ENCODE measurements around the gene TEAD1. TPM values are rescaled to one million over a fixed set of nuclear protein-coding genes. Genes with fewer than 3 reads are reported as not detected.

The TEAD1 gene
- total and polyA plus RNA-seq, 9 of the 15 experiments (the other 6 are each of a cell fraction or from before 2014, with no cell fraction given), result 1.7 to 17.7 (median 10.8) TPM

DNA sequence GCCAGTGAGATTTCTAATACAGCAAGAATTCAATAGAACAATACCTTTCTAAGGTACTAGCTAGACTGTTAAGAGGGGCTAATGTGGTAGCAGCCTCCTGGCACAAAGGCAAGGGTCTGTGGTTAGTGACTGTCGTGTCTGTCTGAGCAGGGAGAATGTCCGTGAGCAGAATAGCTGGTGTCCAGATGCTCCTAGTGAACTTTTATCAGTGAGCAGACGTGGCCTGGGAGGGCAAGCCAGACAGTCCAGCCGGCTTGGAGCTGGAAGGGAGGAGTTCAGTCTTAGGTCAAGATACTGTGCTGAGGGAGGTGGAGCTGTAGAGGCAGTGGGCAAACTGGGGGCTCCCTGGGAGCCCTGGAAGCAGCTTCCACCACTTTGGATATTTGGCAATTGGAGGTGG, 138.6 kb downstream of the TEAD1 start (continued):
- TF ChIP-seq, protein P1, sequence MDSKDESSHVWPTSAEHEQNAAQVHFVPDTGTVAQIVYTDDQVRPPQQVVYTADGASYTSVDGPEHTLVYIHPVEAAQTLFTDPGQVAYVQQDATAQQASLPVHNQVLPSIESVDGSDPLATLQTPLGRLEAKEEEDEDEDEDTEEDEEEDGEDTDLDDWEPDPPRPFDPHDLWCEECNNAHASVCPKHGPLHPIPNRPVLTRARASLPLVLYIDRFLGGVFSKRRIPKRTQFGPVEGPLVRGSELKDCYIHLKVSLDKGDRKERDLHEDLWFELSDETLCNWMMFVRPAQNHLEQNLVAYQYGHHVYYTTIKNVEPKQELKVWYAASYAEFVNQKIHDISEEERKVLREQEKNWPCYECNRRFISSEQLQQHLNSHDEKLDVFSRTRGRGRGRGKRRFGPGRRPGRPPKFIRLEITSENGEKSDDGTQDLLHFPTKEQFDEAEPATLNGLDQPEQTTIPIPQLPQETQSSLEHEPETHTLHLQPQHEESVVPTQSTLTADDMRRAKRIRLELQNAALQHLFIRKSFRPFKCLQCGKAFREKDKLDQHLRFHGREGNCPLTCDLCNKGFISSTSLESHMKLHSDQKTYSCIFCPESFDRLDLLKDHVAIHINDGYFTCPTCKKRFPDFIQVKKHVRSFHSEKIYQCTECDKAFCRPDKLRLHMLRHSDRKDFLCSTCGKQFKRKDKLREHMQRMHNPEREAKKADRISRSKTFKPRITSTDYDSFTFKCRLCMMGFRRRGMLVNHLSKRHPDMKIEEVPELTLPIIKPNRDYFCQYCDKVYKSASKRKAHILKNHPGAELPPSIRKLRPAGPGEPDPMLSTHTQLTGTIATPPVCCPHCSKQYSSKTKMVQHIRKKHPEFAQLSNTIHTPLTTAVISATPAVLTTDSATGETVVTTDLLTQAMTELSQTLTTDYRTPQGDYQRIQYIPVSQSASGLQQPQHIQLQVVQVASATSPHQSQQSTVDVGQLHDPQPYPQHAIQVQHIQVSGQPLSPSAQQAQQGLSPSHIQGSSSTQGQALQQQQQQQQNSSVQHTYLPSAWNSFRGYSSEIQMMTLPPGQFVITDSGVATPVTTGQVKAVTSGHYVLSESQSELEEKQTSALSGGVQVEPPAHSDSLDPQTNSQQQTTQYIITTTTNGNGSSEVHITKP (IDR thresholded peaks at IDR 0.05; ENCODE audit: partially characterized antibody), result peak; percentile 18
- TF ChIP-seq RFX7 (CRISPR knock-in tag; IDR thresholded peaks at IDR 0.05) (no peak), SP1 (CRISPR knock-in tag; IDR thresholded peaks at IDR 0.05) (no peak), FOS (IDR thresholded peaks at IDR 0.05; ENCODE audit: extremely low read depth, insufficient read length) (no peak), DMBX1 (CRISPR knock-in tag; IDR thresholded peaks at IDR 0.05; ENCODE audit: borderline replicate concordance) (peak; percentile 48; the same call in 1 of the 2 replicates), JUND (IDR thresholded peaks at IDR 0.05; ENCODE audit: borderline replicate concordance, low read depth, low read length) (no peak), JUND (tag; IDR thresholded peaks at IDR 0.05; ENCODE audit: borderline replicate concordance, low read depth, low read length) (peak; percentile 47; the same call in 1 of the 3 replicates), ETV1 (tag; conservative IDR thresholded peaks at IDR 0.05; ENCODE audit: low read depth) (no peak), MAZ (CRISPR knock-in tag; conservative IDR thresholded peaks at IDR 0.05 in 1 of 2, IDR thresholded peaks at IDR 0.05 in 1 of 2) (0 out of 4 replicates have a peak, but pooled peaks of 1 of the 2 experiments have one; percentile 33), ZFP30 (CRISPR knock-in tag; IDR thresholded peaks at IDR 0.05; ENCODE audit: borderline replicate concordance) (no peak), PPARD (CRISPR knock-in tag; IDR thresholded peaks at IDR 0.05) (no peak), NCOR1 (IDR thresholded peaks at IDR 0.05) (peak; percentile 90), RHOXF2B (CRISPR knock-in tag; conservative IDR thresholded peaks at IDR 0.05) (no peak)
- TF ChIP-seq, protein P2, sequence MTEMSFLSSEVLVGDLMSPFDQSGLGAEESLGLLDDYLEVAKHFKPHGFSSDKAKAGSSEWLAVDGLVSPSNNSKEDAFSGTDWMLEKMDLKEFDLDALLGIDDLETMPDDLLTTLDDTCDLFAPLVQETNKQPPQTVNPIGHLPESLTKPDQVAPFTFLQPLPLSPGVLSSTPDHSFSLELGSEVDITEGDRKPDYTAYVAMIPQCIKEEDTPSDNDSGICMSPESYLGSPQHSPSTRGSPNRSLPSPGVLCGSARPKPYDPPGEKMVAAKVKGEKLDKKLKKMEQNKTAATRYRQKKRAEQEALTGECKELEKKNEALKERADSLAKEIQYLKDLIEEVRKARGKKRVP (CRISPR knock-in tag; IDR thresholded peaks at IDR 0.05), result no peak
- TF ChIP-seq, protein P3, sequence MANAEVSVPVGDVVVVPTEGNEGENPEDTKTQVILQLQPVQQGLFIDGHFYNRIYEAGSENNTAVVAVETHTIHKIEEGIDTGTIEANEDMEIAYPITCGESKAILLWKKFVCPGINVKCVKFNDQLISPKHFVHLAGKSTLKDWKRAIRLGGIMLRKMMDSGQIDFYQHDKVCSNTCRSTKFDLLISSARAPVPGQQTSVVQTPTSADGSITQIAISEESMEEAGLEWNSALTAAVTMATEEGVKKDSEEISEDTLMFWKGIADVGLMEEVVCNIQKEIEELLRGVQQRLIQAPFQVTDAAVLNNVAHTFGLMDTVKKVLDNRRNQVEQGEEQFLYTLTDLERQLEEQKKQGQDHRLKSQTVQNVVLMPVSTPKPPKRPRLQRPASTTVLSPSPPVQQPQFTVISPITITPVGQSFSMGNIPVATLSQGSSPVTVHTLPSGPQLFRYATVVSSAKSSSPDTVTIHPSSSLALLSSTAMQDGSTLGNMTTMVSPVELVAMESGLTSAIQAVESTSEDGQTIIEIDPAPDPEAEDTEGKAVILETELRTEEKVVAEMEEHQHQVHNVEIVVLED (CRISPR knock-in tag; IDR thresholded peaks at IDR 0.05), result no peak
- TF ChIP-seq, protein P4, sequence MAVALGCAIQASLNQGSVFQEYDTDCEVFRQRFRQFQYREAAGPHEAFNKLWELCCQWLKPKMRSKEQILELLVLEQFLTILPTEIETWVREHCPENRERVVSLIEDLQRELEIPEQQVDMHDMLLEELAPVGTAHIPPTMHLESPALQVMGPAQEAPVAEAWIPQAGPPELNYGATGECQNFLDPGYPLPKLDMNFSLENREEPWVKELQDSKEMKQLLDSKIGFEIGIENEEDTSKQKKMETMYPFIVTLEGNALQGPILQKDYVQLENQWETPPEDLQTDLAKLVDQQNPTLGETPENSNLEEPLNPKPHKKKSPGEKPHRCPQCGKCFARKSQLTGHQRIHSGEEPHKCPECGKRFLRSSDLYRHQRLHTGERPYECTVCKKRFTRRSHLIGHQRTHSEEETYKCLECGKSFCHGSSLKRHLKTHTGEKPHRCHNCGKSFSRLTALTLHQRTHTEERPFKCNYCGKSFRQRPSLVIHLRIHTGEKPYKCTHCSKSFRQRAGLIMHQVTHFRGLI (CRISPR knock-in tag; IDR thresholded peaks at IDR 0.05), result no peak
- TF ChIP-seq, protein P5, sequence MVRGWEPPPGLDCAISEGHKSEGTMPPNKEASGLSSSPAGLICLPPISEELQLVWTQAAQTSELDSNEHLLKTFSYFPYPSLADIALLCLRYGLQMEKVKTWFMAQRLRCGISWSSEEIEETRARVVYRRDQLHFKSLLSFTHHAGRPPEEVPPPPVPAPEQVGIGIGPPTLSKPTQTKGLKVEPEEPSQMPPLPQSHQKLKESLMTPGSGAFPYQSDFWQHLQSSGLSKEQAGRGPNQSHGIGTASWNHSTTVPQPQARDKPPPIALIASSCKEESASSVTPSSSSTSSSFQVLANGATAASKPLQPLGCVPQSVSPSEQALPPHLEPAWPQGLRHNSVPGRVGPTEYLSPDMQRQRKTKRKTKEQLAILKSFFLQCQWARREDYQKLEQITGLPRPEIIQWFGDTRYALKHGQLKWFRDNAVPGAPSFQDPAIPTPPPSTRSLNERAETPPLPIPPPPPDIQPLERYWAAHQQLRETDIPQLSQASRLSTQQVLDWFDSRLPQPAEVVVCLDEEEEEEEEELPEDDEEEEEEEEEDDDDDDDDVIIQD (CRISPR knock-in tag; IDR thresholded peaks at IDR 0.05), result no peak
- TF ChIP-seq, protein P6, sequence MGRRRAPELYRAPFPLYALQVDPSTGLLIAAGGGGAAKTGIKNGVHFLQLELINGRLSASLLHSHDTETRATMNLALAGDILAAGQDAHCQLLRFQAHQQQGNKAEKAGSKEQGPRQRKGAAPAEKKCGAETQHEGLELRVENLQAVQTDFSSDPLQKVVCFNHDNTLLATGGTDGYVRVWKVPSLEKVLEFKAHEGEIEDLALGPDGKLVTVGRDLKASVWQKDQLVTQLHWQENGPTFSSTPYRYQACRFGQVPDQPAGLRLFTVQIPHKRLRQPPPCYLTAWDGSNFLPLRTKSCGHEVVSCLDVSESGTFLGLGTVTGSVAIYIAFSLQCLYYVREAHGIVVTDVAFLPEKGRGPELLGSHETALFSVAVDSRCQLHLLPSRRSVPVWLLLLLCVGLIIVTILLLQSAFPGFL (CRISPR knock-in tag; IDR thresholded peaks at IDR 0.05), result no peak
